Measurements from ENCODE around the gene RARB.

RARB gene

GRCh38 chr3:25469558-25469957 is 41.5 kb downstream of the RARB start:
- no peak for TF ChIP-seq CTCF (IDR thresholded peaks at IDR 0.05; ENCODE audit: low read depth, low read length)
- in situ Hi-C loops (cut with HindIII; ENCODE audit: low sequenced_read_pairs) = no loop called here
- H3K4me3 ChIP-seq (ENCODE audit: low read depth, low read length) = no peak overlapping the region
- no peak for DNase-seq (ENCODE audit: low read depth, low spot score)

- in situ Hi-C loops (cut with HindIII; ENCODE audit: low sequenced_read_pairs) = no loop called here
- no peak for TF ChIP-seq CTCF (IDR thresholded peaks at IDR 0.05; ENCODE audit: low read depth, low read length)
- DNase-seq (ENCODE audit: low read depth, low spot score) = no peak
- no peak overlapping the region for H3K4me3 ChIP-seq (ENCODE audit: low read depth, low read length)
These were observed 43.2 kb downstream of the RARB start for GRCh38 chr3:25471081-25471768.

GRCh38 chr3:25472153-25472552 is 44.1 kb downstream of the RARB start:
- no peak for DNase-seq (ENCODE audit: low read depth, low spot score)
- no peak for TF ChIP-seq CTCF (IDR thresholded peaks at IDR 0.05; ENCODE audit: low read depth, low read length)
- in situ Hi-C loops (cut with HindIII; ENCODE audit: low sequenced_read_pairs) = no loop called here
- H3K4me3 ChIP-seq (ENCODE audit: low read depth, low read length) = no peak overlapping the region

- no peak for DNase-seq (ENCODE audit: low read depth, low spot score)
- H3K4me3 ChIP-seq (ENCODE audit: low read depth, low read length) = no peak overlapping the region
- TF ChIP-seq CTCF (IDR thresholded peaks at IDR 0.05; ENCODE audit: low read depth, low read length) = no peak
- in situ Hi-C loops (cut with HindIII; ENCODE audit: low sequenced_read_pairs) = no loop called here
These were observed 44.7 kb downstream of the RARB start for GRCh38 chr3:25472731-25473130.

GRCh38 chr3:25473246-25473645 is 45.2 kb downstream of the RARB start:
- in situ Hi-C loops (cut with HindIII; ENCODE audit: low sequenced_read_pairs) = no loop called here
- no peak overlapping the region for H3K4me3 ChIP-seq (ENCODE audit: low read depth, low read length)
- TF ChIP-seq CTCF (IDR thresholded peaks at IDR 0.05; ENCODE audit: low read depth, low read length) = no peak
- DNase-seq (ENCODE audit: low read depth, low spot score) = peak; percentile 31

GRCh38 chr3:25474052-25474451 is 46.0 kb downstream of the RARB start:
- no peak for TF ChIP-seq CTCF (IDR thresholded peaks at IDR 0.05; ENCODE audit: low read depth, low read length)
- DNase-seq (ENCODE audit: low read depth, low spot score) = no peak
- no peak overlapping the region for H3K4me3 ChIP-seq (ENCODE audit: low read depth, low read length)
- in situ Hi-C loops (cut with HindIII; ENCODE audit: low sequenced_read_pairs) = no loop called here
